ENCODE measurements around the gene TSEN15.

DNA sequence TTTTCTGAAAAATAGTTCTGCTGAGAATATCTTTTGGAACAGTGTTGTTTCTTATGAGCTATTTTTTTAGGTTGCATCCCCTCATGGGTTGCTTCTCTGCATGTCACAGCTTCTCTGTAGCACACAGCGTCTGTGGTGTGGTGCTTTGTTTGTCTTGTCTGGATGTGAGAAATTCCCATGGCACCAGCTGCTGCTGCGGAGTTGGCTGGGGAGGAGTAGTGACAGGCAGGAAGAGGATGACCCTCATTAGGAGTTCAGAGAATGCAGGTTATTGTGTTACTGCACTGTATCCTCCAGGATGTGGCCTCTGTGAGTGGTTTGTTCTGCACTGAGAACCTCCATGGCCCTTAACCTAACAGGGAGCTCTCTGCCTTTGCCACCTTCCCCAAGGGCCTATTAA lies 64.8 kb downstream of the TSEN15 start:
- TF ChIP-seq, protein P1, sequence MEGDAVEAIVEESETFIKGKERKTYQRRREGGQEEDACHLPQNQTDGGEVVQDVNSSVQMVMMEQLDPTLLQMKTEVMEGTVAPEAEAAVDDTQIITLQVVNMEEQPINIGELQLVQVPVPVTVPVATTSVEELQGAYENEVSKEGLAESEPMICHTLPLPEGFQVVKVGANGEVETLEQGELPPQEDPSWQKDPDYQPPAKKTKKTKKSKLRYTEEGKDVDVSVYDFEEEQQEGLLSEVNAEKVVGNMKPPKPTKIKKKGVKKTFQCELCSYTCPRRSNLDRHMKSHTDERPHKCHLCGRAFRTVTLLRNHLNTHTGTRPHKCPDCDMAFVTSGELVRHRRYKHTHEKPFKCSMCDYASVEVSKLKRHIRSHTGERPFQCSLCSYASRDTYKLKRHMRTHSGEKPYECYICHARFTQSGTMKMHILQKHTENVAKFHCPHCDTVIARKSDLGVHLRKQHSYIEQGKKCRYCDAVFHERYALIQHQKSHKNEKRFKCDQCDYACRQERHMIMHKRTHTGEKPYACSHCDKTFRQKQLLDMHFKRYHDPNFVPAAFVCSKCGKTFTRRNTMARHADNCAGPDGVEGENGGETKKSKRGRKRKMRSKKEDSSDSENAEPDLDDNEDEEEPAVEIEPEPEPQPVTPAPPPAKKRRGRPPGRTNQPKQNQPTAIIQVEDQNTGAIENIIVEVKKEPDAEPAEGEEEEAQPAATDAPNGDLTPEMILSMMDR (IDR thresholded peaks at IDR 0.05): no peak
- no peak for TF ChIP-seq POLR2A (IDR thresholded peaks at IDR 0.05)

All from heart left ventricle (tissue), 13 donors.